Suppressor macrophage treated with lipopolysaccharide for 4 hours (primary cell): Measurements from ENCODE around the gene VEGFB.

ENCODE experiments used
- DNase-seq: peaks from one replicate; pipeline ENCODE4 v3.0.0-alpha.2; 2020

Gene VEGFB

GRCh38 chr11:64247729-64248531 lies 13.5 kb downstream of the VEGFB start:
- no peak for DNase-seq

- DNase-seq, result no peak
Measured at GRCh38 chr11:64248578-64248977, 14.2 kb downstream of the VEGFB start.

- no peak for DNase-seq
Measured at GRCh38 chr11:64249038-64249437, 14.7 kb downstream of the VEGFB start.

GRCh38 chr11:64249563-64250414 lies 15.4 kb downstream of the VEGFB start:
- DNase-seq, result no peak

- no peak for DNase-seq
Measured at GRCh38 chr11:64250415-64251015, 16.1 kb downstream of the VEGFB start.

- DNase-seq, result peak; percentile 86
Measured at GRCh38 chr11:64251016-64251752, 16.8 kb downstream of the VEGFB start, which contains the start of gene PLCB3. Gene PLCB3, plus strand, starts transcription at chr11:64251530. Its CDS starts 120 bp downstream, at chr11:64251650.

GRCh38 chr11:64251753-64252002 lies 17.3 kb downstream of the VEGFB start:
- no peak for DNase-seq

- DNase-seq, result peak; percentile 61
Measured at GRCh38 chr11:64252003-64252872, 17.9 kb downstream of the VEGFB start.

- DNase-seq, result no peak
Measured at GRCh38 chr11:64253043-64253442, 18.7 kb downstream of the VEGFB start.

GRCh38 chr11:64253481-64253880 lies 19.1 kb downstream of the VEGFB start:
- DNase-seq, result no peak

GRCh38 chr11:64254326-64254725 lies 19.9 kb downstream of the VEGFB start:
- no peak for DNase-seq

- DNase-seq, result no peak
Measured at GRCh38 chr11:64255135-64256128, 21.0 kb downstream of the VEGFB start.

- DNase-seq, result no peak
Measured at GRCh38 chr11:64256300-64256699, 21.9 kb downstream of the VEGFB start.

GRCh38 chr11:64258356-64258755 lies 24.0 kb downstream of the VEGFB start:
- DNase-seq, result no peak

- DNase-seq, result no peak
Measured at GRCh38 chr11:64258946-64259532, 24.7 kb downstream of the VEGFB start.

GRCh38 chr11:64259533-64260067 lies 25.2 kb downstream of the VEGFB start:
- DNase-seq, result peak; percentile 66

- no peak for DNase-seq
Measured at GRCh38 chr11:64260147-64260708, 25.8 kb downstream of the VEGFB start.

- no peak for DNase-seq
Measured at GRCh38 chr11:64261556-64262080, 27.2 kb downstream of the VEGFB start.

- DNase-seq, result no peak
Measured at GRCh38 chr11:64262271-64263002, 28.1 kb downstream of the VEGFB start.
